ENCODE measurements around the gene EIF3K. TPM values are rescaled to one million over a fixed set of nuclear protein-coding genes. Genes with fewer than 3 reads are reported as not detected.
"Not testable (repeated sequence)": the region's sequence is repeated elsewhere in the genome, so short reads cannot be mapped to it uniquely, and the experiment has no call there.

The EIF3K gene, protein sequence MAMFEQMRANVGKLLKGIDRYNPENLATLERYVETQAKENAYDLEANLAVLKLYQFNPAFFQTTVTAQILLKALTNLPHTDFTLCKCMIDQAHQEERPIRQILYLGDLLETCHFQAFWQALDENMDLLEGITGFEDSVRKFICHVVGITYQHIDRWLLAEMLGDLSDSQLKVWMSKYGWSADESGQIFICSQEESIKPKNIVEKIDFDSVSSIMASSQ
- 408 and 422 TPM in 2 replicates for total RNA-seq (2014; rRNA removed; shearing (Covaris generic))

DNA sequence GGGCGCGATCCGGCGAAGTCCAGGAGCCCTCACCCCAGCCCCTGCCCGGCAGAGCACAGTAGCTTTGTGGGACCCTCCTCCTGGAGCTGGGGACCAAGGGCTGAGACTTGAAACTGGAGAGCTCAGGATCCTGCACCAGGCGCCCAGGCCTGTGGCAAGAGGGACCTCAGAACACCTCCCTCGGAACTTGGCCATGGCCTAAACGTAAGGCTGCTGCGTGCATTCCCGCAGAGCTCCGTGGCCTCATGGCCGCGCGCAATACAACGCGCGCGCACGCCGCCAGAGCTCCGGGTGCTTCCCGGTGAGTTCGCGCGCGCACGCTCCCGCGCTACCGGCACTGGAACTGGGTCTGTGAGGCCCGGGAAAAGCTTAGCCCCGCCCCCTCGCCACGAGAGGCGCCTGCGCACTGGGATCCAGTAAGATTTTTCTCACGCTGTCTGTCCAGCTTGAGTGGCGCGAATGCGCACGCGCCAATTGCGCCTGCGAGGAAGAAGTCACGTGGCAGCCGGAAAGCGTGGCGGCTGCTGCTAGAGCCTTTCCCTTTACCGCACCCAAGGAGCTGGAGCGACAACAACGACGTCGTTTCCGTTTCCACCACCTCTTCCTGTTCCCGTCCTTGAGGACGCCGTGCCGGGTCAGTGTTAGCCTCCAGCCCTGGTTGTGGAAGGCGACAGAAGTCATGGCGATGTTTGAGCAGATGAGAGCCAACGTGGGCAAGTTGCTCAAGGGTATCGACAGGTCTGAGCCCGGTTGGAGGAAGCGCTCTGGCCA lies at the start of gene EIF3K:
Gene EIF3K (plus strand): TSS at position 599 of the 771 bp plus-strand sequence. CDS start 81 bp downstream, at position 680.
- H3K36me3 ChIP-seq (replicated peaks; ENCODE audit: control insufficient read depth, insufficient read depth, low read length): peaks cover 13% of the 10 kb centered on the region
- DNase-seq: peak; percentile 99
- no peaks in the 10 kb centered on the region for H3K27me3 ChIP-seq (ENCODE audit: control insufficient read depth, insufficient read depth, low read length)
- peak within 1 kb of the TSS; percentile 98 for H3K4me3 ChIP-seq (ENCODE audit: insufficient read depth, low read depth, low read length)

DNA sequence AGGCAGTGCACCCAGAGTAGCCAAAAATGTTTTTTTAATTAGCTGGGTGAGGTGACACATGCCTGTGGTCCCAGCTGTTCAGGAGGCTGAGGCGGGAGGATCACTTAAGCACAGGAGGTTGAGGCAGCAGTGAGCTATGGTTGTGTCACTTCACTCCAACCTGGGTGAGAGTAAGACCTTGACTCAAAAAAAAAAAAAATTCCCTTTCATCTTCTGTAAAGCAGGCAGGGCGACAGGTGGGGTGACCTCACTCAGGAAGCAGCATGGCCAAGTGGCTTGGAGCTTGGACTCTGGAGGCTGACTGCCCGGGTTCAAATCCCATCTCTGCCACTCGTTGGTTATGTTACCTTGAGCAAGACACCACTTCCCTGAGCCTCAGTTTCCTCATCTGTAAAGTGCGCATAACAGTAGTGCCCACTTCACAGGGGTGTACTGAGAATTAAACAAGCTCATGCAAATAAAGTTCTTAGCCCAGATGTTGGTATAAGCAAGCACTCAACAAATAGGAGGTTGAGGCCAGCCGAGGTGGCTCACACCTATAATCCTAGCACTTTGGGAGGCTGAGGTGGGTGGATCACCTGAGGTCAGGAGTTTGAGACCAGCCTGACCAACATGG lies 49.5 kb upstream of the EIF3K start:
- Histone ChIP-seq H3K36me3 (replicated peaks; ENCODE audit: control insufficient read depth, insufficient read depth, low read length) (no peaks in the 10 kb centered on the region; the same call in 1 of the 2 replicates), H3K4me3 (ENCODE audit: insufficient read depth, low read depth, low read length) (no peak overlapping the region), H3K27me3 (ENCODE audit: control insufficient read depth, insufficient read depth, low read length) (no peaks in the 10 kb centered on the region)
- DNase-seq: no peak

DNA sequence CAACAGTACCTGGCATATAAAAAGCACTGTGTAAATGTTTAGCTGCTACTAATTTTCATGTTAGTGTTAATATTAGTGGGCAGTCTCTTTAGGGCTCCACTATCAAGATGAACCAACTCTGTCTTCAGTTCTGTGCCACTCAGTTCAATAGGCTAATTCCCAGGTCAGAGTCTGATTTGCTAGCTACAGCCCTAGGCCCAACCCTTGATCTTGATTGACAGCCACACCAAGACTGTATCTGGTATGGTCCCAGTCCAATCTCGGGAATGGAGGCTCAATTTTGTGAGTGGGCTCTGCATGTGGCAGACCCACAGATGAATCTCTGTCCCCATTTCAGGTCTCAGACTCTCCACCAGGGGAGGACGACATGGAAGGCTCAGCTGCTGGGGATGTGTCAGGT lies 47.3 kb upstream of the EIF3K start:
- H3K4me3 ChIP-seq (ENCODE audit: insufficient read depth, low read depth, low read length): no peak overlapping the region
- DNase-seq: no peak

DNA sequence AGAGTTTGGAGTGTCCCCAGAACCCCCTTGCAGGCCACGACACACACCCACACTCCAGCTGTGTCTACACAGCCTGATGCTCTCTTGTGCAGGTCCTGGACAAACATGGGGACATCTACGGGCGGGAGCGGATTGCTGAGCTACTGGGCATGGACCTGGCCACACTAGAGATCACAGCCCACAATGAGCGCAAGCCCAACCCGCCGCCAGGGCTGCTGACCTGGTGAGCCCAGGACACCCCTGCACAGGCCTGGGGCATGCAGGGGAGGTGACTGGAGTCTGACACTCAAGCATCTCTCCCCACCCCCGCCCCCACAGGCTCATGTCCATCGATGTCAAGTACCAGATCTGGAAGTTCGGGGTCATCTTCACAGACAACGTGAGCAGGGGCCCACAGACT lies 41.2 kb upstream of the EIF3K start:
- DNase-seq: peak; percentile 26
- H3K4me3 ChIP-seq (ENCODE audit: insufficient read depth, low read depth, low read length): no peak overlapping the region
- 0 out of 2 replicates have a peak, but pooled peaks cover 1% of the 10 kb centered on the region for H3K36me3 ChIP-seq (replicated peaks; ENCODE audit: control insufficient read depth, insufficient read depth, low read length)
- H3K27me3 ChIP-seq (ENCODE audit: control insufficient read depth, insufficient read depth, low read length): no peaks in the 10 kb centered on the region

More for the DNA sequence above, 47.3 kb upstream of the EIF3K start:
- Histone ChIP-seq H3K27me3 (ENCODE audit: control insufficient read depth, insufficient read depth, low read length) (no peaks in the 10 kb centered on the region), H3K36me3 (replicated peaks; ENCODE audit: control insufficient read depth, insufficient read depth, low read length) (peaks cover 1% of the 10 kb centered on the region; the same call in 1 of the 2 replicates)

DNA sequence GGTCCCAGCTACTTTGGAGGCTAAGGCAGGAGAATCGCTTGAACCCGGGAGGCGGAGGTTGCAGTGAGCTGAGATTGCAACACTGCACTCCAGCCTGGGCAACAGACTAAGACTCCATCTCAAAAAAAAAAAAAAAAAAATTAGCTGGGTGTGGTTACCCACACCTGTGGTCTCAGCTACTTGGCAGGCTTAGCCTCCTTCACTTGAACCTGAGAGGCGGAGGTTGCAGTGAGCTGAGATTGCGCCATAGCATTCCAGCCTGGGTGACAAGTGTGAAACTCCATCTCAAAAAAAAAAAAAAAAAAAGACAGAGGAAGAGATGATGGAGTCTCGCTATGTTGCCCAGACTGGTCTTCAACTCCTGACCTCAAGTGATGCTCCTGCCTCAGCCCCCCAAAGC lies 39.7 kb upstream of the EIF3K start:
- H3K36me3 ChIP-seq (replicated peaks; ENCODE audit: control insufficient read depth, insufficient read depth, low read length); DNase-seq; H3K4me3 ChIP-seq (ENCODE audit: insufficient read depth, low read depth, low read length); H3K27me3 ChIP-seq (ENCODE audit: control insufficient read depth, insufficient read depth, low read length): not testable (repeated sequence)

DNA sequence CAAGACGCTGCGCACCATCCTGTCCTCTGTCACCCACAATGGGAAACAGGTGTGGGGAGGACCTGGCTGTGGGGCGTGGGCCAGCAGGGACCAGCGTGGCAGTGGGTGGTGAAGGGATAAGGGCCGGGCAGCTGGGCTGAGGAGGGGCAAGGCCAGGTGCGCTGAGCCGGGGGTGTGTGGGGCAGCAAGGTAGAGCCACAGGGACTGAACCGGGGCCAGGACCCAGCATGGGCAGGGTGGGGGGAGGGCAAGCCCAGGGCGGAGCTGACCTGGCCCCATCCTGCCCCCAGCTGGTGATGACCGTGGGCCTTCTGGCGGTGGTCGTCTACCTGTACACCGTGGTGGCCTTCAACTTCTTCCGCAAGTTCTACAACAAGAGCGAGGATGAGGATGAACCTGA lies 38.9 kb upstream of the EIF3K start:
- Histone ChIP-seq H3K36me3 (replicated peaks; ENCODE audit: control insufficient read depth, insufficient read depth, low read length) (0 out of 2 replicates have a peak, but pooled peaks cover 1% of the 10 kb centered on the region), H3K4me3 (ENCODE audit: insufficient read depth, low read depth, low read length) (no peak overlapping the region), H3K27me3 (ENCODE audit: control insufficient read depth, insufficient read depth, low read length) (no peaks in the 10 kb centered on the region)
- peak; percentile 51 for DNase-seq

DNA sequence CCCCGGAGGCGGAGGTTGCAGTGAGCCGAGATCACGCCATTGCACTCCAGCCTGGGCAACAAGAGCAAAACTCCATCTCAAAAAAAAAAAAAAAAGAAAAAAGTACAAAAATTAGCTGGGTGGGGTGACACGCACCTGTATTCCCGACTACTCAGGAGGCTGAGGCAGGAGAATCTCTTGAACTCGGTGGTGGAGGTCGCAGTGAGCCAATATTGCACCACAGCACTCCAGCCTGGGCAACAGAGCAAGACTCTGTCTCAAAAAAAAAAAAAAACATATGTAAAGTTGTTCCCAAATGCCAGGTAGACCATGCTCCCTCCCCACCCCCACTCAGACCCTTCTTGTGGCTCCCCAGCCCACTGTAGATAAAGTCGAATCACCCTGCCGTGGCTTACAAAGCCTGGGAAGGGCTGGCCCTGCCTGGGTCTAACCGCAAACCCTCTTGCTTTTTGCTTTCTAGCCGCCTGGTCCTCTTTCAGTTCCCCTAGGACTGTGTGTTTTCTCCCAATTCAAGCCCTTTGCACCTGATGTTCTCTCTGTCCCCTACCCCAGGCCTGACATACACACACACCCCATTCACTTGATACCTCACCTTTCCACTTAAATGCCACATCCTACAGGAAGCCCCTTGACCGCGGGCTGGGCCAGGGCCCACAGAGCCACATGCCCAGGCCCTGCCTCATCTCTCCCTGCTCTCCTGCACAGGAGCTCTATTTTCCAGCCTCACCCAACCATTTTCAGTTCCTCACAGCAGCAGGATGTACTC lies 35.6 kb upstream of the EIF3K start:
- no peak overlapping the region for H3K4me3 ChIP-seq (ENCODE audit: insufficient read depth, low read depth, low read length)
- no peak for DNase-seq
- peaks cover 3% of the 10 kb centered on the region for H3K36me3 ChIP-seq (replicated peaks; ENCODE audit: control insufficient read depth, insufficient read depth, low read length)
- no peaks in the 10 kb centered on the region for H3K27me3 ChIP-seq (ENCODE audit: control insufficient read depth, insufficient read depth, low read length)

DNA sequence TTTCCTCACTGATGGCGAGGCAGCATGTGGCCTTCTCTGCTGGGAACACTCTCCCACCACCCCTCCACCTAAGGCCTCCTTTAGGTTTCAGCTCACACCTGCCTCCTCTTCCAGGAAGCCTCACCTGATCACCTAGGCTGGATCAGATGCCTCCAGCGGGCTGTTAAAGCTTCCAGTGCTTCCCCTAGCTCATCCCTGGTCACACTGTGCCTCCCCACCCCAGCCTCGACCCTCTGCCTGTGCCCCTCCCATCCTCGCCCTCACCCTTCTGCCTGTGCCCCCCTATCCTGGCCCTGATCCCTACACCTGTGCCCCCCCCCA lies 35.0 kb upstream of the EIF3K start:
- peak; percentile 31 for DNase-seq
- Histone ChIP-seq H3K27me3 (ENCODE audit: control insufficient read depth, insufficient read depth, low read length) (no peaks in the 10 kb centered on the region), H3K36me3 (replicated peaks; ENCODE audit: control insufficient read depth, insufficient read depth, low read length) (peaks cover 3% of the 10 kb centered on the region), H3K4me3 (ENCODE audit: insufficient read depth, low read depth, low read length) (no peak overlapping the region)

DNA sequence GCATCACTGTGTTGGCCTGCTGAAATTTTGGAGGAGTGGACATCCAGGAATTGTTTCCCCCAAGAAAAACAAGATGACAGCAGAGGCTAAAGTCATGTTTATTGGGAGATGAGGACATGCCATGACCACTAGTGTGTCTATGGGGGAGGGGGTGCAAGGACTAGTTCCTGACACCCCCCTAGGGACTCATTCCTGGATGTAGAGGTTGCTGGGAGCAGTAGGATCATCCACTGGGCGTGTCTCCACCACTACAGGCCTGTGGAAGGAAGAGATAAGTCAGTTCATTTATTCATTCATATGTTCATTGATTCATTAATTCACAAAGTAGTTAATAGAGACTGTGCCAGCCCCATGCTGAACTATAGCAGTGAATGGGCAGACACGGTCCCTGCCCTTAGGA lies 31.4 kb upstream of the EIF3K start:
- no peak for DNase-seq
- H3K36me3 ChIP-seq (replicated peaks; ENCODE audit: control insufficient read depth, insufficient read depth, low read length): peaks cover 3% of the 10 kb centered on the region
- no peak overlapping the region for H3K4me3 ChIP-seq (ENCODE audit: insufficient read depth, low read depth, low read length)
- H3K27me3 ChIP-seq (ENCODE audit: control insufficient read depth, insufficient read depth, low read length): no peaks in the 10 kb centered on the region

DNA sequence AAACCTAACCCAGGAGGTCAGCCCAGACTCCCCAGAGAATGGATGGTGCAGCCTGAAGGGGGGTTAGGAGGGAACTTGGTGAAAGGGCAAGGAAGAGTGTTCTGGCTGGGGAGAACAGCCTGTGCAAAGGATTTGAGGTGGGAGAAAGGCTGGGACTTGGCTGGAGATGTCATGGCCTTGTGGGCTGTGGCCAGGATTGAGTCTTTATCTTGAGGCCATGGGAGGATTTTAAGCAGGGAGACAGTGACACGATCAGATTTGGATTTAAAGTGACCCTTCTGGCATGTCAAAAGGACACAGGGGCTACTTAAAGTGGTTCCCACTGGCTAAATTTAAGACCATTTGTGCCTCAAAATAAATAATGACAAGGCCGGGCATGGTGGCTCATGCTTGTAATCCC lies 30.9 kb upstream of the EIF3K start:
- no peaks in the 10 kb centered on the region for H3K27me3 ChIP-seq (ENCODE audit: control insufficient read depth, insufficient read depth, low read length)
- no peak overlapping the region for H3K4me3 ChIP-seq (ENCODE audit: insufficient read depth, low read depth, low read length)
- no peak for DNase-seq
- H3K36me3 ChIP-seq (replicated peaks; ENCODE audit: control insufficient read depth, insufficient read depth, low read length): peaks cover 3% of the 10 kb centered on the region

DNA sequence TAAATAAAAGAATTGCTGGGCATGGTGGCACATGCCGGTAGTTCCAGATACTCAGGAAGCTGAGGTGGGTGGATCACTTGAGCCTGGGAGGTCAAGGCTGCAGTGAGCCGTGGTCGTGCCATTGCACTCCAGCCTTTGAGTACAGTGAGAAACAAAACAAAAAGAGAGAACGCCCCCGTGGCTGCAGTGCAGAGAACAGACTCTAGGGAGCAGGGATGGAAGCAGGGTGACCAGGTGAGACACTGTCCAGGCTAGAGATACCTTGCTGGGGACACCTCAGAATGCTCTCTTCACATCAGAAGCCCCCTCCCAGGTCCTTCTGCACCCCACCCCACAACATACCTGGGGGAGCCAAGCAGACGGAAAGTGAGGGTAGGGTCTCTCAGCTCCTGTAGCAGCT lies 26.0 kb upstream of the EIF3K start:
- no peak overlapping the region for H3K4me3 ChIP-seq (ENCODE audit: insufficient read depth, low read depth, low read length)
- DNase-seq: peak; percentile 67
- H3K36me3 ChIP-seq (replicated peaks; ENCODE audit: control insufficient read depth, insufficient read depth, low read length): peaks cover 1% of the 10 kb centered on the region
- H3K27me3 ChIP-seq (ENCODE audit: control insufficient read depth, insufficient read depth, low read length): no peaks in the 10 kb centered on the region

DNA sequence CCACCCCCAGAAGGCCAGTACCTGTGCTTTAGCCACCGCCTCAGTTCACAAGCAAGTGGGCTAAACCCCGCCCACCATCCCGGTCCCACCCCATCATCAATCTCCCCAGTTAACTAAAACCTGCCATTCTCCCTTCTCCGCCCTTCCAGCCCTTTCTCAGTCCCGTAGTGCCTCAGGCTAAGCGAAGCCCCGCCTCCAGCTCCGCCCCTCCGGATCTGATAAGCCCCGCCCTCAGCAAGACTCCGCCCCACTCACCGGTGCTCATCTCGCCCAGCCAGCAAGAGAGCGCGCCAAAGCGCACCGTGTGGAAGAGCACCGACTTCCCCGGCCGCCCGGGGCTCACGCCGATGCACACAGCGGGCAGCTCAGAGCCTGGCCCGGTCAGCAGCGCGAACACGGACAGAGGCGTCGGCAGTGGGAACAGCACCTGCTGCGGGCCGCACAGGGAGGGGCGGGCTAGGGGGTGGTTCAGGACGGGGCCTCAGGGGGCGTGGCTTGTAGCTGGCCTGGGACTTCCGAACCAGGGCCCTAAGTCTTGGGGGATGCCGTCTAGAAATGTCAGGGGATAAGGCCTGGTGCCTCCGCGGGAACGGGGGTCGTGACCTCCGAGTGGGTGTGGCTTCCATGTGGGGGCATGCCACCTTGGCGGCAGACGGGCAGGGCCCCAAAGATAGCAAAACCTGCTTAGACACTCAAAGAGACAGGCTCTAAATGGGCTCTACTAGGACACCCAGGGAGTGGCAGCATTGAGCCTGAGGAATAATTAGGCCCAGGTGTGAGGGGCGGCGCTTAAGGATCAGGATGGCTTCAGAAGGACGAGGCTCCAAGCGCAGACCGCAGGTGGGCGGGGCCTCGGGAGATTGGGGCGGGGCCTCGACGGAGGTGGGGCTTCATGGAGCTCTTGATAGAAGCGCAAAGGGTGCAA lies 22.7 kb upstream of the EIF3K start:
- H3K4me3 ChIP-seq (ENCODE audit: insufficient read depth, low read depth, low read length): peak overlapping the region; percentile 73
- no peaks in the 10 kb centered on the region for H3K27me3 ChIP-seq (ENCODE audit: control insufficient read depth, insufficient read depth, low read length)
- peak; percentile 97 for DNase-seq
- no peaks in the 10 kb centered on the region for H3K36me3 ChIP-seq (replicated peaks; ENCODE audit: control insufficient read depth, insufficient read depth, low read length)

DNA sequence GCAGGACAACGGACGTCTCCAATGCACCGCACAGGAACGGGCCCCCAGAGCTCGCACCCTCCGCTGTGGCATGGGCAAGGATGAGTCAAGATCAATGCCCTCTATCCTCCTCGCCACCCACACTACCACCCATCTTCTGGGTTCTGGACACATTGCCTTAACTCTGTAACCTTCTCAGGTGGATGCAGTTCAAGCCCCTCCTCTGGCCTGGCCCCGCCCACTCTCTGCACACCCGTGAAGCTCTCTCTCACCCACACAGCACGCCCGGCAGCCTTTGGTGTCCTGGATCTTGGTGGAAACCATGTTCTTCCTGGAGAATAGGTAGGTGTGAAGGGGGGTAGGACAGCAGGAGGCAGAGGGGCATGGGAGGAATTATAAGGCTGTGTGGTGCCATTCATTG lies 21.9 kb upstream of the EIF3K start:
- 0 out of 2 replicates have a peak overlapping the region, but pooled peaks have one; percentile 73 for H3K4me3 ChIP-seq (ENCODE audit: insufficient read depth, low read depth, low read length)
- peak; percentile 56 for DNase-seq

More for the DNA sequence above, 21.9 kb upstream of the EIF3K start:
- no peaks in the 10 kb centered on the region for H3K36me3 ChIP-seq (replicated peaks; ENCODE audit: control insufficient read depth, insufficient read depth, low read length)
- H3K27me3 ChIP-seq (ENCODE audit: control insufficient read depth, insufficient read depth, low read length): no peaks in the 10 kb centered on the region
